H4 (cell line): ENCODE measurements around the gene MMP27. TPM values are rescaled to one million over a fixed set of nuclear protein-coding genes. Genes with fewer than 3 reads are reported as not detected.
"Not testable (repeated sequence)": the region's sequence is repeated elsewhere in the genome, so short reads cannot be mapped to it uniquely, and the experiment has no call there.

Experiments used
- DNase-seq: peaks from one replicate; pipeline ENCODE4 v3.0.0-alpha.2; 2015; ENCODE audit warnings: low spot score
- total RNA-seq: library from RNA; depleted of rRNA; stranded (reverse); fragments of >200 nt; shearing (Covaris generic); gene quantifications from 2 replicates; pipeline ENCODE4 v1.2.3, GENCODE V29; 2014; rRNA removed

Gene MMP27
- total RNA-seq, result not detected in 2 replicates

- no peak for DNase-seq
Observed at GRCh38 chr11:102705626-102706025, at the start of gene MMP27. TSS of gene MMP27 (minus strand) at chr11:102705769. CDS start at chr11:102705714, 55 bp downstream.

GRCh38 chr11:102753267-102753666 lies 47.7 kb upstream of the MMP27 start:
- DNase-seq, result no peak

GRCh38 chr11:102751673-102752072 lies 46.1 kb upstream of the MMP27 start:
- DNase-seq, result no peak

- DNase-seq, result no peak
Observed at GRCh38 chr11:102749101-102749722, 43.6 kb upstream of the MMP27 start.

- DNase-seq, result not testable (repeated sequence)
Observed at GRCh38 chr11:102746746-102747578, 41.4 kb upstream of the MMP27 start.

GRCh38 chr11:102734650-102735049 lies 29.1 kb upstream of the MMP27 start:
- no peak for DNase-seq

GRCh38 chr11:102733232-102733875 lies 27.8 kb upstream of the MMP27 start:
- DNase-seq, result peak; percentile 41

- DNase-seq, result not testable (repeated sequence)
Observed at GRCh38 chr11:102730944-102731343, 25.4 kb upstream of the MMP27 start.

GRCh38 chr11:102729849-102730815 lies 24.6 kb upstream of the MMP27 start:
- no peak for DNase-seq

- peak; percentile 38 for DNase-seq
Observed at GRCh38 chr11:102727890-102728289, 22.3 kb upstream of the MMP27 start.

- DNase-seq, result no peak
Observed at GRCh38 chr11:102724904-102725500, 19.4 kb upstream of the MMP27 start, which contains the start of gene MMP8. TSS of gene MMP8 (minus strand) at chr11:102724954. CDS start at chr11:102724855, 99 bp downstream.

- no peak for DNase-seq
Observed at GRCh38 chr11:102722821-102723220, 17.3 kb upstream of the MMP27 start.

- DNase-seq, result no peak
Observed at GRCh38 chr11:102719620-102720277, 14.2 kb upstream of the MMP27 start.

GRCh38 chr11:102717280-102717679 lies 11.7 kb upstream of the MMP27 start:
- no peak for DNase-seq

GRCh38 chr11:102716527-102716926 lies 11.0 kb upstream of the MMP27 start:
- DNase-seq, result no peak

GRCh38 chr11:102712137-102712536 lies 6.6 kb upstream of the MMP27 start:
- no peak for DNase-seq

GRCh38 chr11:102709201-102709945 lies 3.8 kb upstream of the MMP27 start:
- DNase-seq, result peak; percentile 39

- DNase-seq, result no peak
Observed at GRCh38 chr11:102708654-102709053, 3.1 kb upstream of the MMP27 start.

- no peak for DNase-seq
Observed at GRCh38 chr11:102704841-102705240, 728 bp downstream of the MMP27 start.
